ENCODE measurements around the gene CACNA1D.

GRCh38 chr3:53498806-53499641, 4.6 kb downstream of the CACNA1D start:
- TF ChIP-seq POLR2A (IDR thresholded peaks at IDR 0.05; ENCODE audit: low read depth, low read length) (no peak), POLR2AphosphoS5 (IDR thresholded peaks at IDR 0.05; ENCODE audit: insufficient read depth, low read depth, low read length) (no peak), CTCF (IDR thresholded peaks at IDR 0.05; ENCODE audit: extremely low read depth in 1 of 2, insufficient read depth in 1 of 2, low read depth in 1 of 2, low read length in 2 of 2) (no peak), MAX (IDR thresholded peaks at IDR 0.05; ENCODE audit: insufficient read depth, insufficient read length) (no peak), JUN (IDR thresholded peaks at IDR 0.05; ENCODE audit: borderline replicate concordance, insufficient read depth, insufficient read length, low read depth) (no peak), EZH2 (IDR thresholded peaks at IDR 0.05; ENCODE audit: borderline replicate concordance, low read depth, low read length, severe bottlenecking) (no peak)
